Measurements from ENCODE around the gene TCP11L1.
"Not testable (repeated sequence)": the region's sequence is repeated elsewhere in the genome, so short reads cannot be mapped to it uniquely, and the experiment has no call there.

TCP11L1 gene, protein sequence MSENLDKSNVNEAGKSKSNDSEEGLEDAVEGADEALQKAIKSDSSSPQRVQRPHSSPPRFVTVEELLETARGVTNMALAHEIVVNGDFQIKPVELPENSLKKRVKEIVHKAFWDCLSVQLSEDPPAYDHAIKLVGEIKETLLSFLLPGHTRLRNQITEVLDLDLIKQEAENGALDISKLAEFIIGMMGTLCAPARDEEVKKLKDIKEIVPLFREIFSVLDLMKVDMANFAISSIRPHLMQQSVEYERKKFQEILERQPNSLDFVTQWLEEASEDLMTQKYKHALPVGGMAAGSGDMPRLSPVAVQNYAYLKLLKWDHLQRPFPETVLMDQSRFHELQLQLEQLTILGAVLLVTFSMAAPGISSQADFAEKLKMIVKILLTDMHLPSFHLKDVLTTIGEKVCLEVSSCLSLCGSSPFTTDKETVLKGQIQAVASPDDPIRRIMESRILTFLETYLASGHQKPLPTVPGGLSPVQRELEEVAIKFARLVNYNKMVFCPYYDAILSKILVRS

DNA sequence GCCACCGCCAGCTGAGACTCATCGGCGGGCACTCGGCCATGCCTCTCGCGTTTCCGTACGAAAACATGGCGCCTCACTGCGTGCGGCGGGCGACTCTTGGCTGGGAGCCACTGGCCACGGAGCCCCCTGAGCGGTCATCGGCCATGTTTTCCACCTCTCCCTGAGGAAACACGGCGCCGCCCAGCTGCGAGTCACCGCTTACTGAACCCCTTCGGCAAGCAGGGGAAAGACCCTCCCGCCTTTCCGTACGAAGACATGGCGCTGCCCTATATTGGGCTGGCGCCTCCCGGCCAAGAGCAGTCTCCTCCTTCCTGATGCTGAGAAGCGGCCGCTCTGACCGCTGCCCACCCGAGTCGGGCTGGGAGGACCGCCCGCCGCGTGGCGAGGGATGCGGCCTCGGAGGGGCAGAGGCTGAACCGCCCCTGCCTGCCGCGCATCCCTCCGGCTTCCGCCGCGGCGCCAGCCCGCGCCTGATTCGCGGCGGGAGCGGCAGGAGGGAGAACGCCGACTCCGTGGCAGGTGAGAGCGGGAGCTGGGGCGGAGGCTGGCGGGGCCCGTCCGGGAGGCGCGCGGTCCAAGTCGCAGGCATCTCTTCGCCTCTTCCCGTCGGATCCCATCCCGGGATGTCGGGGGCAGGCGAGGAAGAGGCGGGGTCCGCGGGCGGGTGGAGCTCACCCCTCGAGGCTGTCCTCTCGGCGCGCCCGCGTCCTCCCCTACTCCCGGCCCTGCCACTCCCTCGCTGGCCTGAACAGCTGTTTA is at the start of gene TCP11L1:
Gene TCP11L1 (plus strand): TSS at position 299 of the 759 bp plus-strand sequence. CDS start 4,202 bp downstream, outside the sequence.
- DNase-seq: peak; percentile 54

DNA sequence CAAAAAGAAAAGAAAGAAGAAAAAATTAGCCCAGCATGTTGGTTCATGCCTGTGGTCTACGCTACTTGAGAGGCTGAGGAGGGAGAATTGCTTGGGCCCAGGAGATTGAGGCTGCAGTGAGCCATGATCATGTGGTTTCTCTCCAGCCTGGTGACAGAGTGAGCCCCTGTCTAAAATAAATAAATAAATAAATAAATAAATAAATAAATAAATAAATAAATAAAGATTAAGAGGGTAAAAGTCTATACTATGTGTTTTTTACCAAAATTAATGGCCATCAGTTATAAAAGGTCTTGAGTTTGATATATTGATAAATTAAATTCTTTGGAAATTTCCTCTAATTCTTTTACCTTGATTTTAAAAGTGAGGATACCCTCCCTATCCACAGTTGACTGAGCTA is 48.9 kb upstream of the TCP11L1 start:
- no peak for DNase-seq

DNA sequence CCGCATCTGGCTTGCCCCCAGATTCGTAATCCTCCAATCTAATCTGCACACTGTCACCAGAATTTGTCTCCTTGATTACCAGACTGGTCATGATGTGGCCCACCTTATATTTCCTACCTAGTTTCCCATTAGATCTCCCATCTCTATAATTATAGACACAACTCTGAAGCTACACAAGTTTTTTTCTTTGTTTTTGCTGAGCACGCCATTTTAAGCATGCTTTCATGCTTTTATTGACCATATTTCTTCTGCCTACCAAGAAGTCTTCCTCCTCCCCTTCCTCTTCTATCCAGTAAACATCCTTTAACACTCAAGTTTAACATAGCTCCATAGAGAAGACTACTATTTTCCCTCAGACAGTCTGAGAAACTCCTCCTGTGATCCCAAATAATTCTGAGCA is 47.9 kb upstream of the TCP11L1 start:
- no peak for DNase-seq

DNA sequence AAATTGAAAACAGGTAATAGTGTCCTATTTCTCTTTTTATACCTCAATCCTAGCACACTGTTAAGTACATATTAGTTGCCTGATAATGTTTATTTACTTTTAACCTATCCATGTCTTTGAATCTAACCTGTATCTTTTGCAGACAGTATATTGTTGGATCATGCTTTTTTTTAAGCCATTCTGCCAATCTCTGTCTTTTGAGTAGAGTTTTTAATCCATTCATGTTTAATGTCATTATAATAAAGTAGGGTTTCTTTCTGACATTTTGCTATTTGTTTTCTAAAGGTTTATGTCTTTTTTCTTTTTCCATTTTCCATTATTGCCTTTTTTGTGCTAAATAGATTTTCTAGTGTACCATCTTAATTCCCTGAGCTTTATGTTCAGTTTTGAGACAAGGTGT is 47.5 kb upstream of the TCP11L1 start:
- no peak for DNase-seq

DNA sequence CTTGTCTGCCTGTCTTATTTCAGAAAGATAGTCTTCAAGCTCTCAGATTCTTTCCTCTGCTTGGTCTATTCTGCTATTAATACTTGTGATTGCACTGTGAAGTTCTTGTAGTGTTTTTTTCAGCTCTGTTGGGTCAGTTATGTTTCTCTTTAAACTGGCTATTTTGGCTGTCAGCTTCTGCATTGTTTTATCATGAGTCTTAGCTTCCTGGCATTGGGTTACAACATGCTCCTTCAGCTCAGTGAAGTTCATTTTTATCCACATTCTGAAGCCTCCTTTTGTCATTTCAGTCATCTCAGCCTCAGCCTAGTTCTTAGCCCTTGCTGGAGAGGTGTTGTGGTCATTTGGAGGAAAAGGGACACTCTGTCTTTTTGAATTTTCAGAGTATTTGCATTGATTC is 39.2 kb upstream of the TCP11L1 start:
- no peak for DNase-seq

DNA sequence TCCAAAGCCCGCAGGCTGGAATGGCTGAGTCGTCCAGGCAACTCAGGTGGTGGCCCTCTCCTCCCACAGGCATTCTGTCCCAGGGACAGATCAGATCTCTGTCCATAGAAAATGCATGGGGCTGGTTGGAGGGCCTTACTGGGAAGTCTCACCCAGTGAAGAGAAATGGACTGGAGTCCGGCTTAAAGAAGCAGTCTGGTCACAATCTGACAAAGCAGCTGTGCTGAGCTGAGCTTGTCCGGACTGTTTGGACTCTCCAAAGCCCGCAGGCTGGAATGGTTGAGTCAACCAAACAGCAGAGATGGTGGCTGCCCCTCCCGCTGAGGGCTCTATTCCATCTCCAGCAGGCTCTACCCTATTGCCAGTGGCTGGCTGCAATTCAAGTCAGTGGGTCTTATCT is 38.1 kb upstream of the TCP11L1 start:
- no peak for DNase-seq

DNA sequence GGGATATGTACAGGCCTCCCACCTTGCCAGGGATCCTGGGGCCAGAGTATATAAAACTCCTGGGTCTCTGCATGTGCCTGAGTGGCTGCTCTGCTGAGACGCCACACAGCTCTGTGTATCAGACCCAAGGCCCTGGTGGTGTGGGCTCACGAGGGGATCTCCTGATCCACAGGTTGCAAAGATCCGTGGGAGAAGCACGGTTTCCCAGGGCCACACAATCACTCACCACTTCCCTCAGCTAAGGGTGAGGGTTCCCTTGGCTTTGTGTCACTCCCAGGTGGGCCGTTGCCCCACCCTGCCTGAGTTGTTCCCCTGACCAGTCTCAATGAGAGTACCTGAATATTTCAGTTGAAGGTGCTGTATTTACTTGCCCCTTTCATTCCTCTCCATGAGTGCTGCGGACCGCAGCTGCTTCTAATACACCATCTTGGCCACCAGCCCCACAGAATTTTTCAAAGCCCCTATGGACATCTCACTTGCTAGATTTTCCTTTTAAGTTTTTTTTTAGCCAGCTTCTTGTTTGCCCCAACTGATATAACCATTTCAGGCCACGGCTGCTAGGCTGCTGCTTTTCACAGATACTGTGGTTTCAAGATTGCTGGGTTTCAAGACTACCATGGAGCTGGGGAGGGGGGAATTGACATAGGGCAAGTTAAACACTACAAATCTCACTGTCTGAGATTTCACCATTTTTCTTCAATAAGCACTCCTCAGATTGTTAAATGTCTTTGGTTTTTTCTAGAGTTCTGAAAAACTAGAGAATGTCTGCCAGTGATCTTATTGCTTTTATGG is 37.4 kb upstream of the TCP11L1 start:
- no peak for DNase-seq

DNA sequence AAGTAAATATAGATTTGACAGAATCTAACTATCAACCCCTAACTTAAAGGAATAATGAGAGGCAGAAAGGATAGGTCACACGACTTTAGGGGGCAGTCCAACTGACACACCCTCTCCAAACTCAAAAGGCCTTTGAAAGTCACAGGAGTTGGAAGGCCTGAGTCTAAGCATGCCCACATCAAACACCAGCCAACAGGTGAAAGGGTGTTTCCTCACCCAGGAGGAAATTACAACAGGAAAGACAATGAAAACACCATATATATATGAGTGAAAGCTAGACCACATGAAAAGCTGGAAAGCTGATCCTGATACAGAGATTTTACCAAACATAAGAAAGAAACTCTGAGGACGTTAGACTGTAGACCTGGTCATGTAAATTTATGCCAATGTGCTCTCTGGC is 34.2 kb upstream of the TCP11L1 start:
- DNase-seq: no peak

DNA sequence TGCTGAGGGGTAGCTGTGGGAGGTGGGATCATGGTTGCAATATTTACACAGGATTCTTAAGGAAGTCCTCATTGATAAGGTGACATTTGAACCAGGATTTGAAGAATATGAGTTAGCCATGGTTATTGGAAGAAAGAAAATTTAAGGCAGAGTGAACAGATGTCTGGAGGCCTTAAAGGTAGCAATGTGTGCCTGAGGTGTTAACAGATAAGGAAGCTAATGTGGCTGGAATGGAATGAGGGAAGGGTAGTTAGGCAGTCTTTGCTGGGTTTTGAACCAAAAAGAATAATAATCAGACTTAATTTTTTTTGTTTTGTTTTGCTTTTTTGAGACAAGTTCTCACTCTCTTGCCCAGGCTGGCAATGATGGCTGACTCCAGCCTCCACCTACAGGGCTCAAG is 33.4 kb upstream of the TCP11L1 start:
- DNase-seq: no peak

DNA sequence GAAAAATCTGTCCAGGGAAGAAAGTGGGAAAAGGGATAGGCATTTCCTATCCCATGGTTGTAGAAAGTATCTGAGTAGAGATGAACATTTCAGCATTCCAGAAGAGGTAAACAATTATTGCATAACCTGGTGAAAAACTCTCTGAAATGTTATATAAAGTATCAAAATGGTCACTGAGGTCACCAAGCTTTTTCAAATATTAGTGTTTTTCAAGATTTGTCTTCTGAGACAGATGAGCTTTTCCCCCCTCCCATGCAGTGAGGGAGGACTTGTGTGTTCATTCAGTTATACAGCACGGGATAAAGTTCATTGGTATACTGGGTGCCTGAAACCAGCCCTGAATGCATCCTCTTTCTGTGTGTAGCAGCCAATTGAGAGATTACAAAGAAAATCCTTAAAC is 25.6 kb upstream of the TCP11L1 start:
- no peak for DNase-seq

DNA sequence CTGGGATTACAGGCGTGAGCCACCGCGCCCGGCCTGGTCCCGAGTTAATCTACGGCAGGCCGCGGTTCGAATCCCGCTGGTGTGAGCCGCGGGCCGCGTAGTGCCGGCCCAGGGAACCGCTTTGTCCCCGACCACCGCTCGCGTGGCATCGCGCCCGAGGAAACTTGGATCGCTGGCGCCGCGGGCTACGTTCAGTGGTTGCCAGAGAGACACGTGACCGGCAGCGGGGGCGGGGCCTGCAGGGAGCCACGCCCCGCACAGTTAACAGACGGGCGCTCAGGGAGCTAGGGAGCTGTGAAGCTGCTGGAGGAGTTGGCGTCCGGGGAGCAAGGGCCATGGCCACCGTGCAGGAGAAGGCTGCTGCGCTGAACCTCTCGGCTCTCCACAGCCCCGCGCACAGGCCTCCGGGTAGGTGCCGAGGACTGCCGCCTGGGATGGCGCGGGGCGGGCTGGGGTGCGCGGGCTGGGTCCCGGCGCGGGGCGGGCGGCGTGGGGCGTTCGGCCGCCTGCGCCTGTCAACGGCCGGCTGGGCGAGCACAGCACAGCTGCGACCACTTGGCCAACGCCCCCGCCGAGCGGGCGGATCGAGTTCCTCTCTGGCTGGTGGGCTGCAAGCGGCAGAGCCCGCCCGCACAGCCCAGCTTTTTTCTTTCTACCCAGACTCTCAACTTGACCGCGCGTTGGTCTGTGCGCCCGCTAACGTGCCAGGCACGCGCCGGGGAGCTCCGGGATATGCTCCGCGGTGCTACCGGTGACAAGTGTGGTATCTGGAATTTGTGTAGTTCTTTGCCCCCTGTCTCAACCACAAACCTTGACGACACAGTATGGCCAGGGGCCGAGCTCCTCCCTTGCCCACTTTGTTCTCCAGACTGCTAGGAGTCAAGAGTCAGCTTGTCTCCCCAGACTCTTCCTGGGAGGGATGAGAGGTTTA is 23.5 kb upstream of the TCP11L1 start, which contains the start of gene DEPDC7:
Gene DEPDC7 (plus strand): TSS at position 258 of the 931 bp plus-strand sequence. CDS start 78 bp downstream, at position 336.
- DNase-seq: peak; percentile 51

DNA sequence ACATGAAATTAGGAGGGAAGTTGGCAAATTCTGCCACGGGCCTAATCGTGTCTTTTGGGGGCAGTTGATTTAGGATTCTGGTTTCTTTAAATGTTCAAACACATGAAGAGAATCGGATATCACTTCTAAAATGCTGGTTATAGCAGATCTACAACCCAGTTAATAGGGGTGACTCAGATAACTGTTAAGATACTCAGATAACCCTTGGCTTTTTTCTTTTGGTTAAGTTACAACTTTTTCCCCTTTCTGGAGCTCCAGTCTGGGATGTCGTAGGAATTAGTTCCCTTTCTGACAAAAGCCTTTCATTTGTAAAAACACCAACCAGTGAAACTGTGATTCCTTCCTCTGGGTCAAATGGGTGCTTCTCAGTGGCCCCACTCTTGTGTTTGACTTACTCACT is 22.7 kb upstream of the TCP11L1 start:
- DNase-seq: no peak

DNA sequence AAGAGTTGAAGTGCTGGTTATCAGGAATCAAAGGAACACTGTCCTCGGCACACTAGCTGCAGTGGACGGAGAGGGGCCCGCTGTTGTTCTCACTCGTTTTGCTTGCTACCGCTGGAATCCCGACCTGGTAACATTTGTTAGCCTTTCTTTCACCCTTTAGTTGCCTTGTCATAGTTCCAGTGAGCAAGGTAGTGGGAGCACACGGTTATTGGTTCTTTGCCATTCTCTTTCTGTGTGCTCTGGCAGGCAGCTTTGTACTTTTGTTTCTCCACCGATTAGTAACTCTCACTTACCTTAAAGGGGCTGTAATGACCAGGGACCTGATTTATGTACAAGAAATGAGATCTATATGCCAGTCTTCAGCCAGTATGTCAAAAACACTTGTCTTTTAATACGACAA is 21.9 kb upstream of the TCP11L1 start:
- DNase-seq: no peak

DNA sequence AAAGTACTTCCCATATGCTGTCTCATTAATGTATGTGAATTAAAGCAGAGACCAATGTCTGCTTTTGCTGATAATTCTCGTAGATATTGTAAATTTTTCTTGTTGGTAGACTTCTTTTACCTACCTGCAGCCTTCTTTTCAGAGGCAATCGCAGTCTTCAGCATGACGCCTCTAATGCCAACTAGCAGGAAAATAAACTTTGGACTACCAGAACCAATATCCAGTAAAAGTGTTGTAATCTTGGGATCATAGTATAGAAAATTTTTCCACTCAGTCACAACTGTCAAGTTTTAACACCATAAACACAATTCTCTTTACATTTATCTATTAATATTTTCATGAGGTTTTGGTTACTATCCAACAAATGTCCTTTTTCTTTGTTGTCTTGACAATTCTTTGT is 21.4 kb upstream of the TCP11L1 start:
- no peak for DNase-seq

DNA sequence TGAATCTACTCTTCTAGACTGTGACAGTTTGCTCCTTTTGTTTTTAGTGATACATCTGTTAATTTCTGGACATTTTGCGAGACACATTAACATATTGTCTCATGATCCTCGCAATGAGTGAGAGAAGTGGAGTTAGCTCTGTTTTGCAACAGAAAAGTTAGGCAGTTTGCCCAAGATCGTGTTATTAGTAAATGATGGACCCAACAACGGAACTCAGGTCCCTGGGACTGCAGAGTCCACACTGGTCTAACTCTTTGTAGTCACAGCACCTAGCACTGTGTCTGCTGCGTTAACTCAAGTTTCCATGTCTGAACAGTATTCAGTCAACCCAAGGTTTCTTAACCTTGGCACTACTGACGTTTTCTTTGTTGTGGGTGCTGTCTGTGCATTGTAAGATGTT is 20.5 kb upstream of the TCP11L1 start:
- DNase-seq: no peak

DNA sequence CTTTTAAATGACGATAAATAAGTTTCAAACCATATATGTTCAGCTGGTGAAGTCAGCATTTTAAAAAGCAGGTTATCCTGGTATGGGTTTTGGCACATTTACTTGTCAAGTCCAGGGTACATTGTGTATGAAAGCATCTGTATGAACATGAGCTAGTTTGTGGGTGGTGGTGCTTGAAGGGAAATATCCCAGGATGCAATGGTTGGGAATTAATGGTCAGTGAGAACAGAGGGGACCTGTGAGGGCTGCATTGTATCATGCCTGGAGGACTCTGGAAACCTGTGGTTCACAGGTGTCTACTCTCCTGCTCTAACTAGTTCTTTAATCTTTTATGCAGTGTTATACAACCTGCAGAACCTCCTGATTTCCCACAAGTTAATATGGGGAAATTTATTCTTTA is 17.9 kb upstream of the TCP11L1 start:
- no peak for DNase-seq

DNA sequence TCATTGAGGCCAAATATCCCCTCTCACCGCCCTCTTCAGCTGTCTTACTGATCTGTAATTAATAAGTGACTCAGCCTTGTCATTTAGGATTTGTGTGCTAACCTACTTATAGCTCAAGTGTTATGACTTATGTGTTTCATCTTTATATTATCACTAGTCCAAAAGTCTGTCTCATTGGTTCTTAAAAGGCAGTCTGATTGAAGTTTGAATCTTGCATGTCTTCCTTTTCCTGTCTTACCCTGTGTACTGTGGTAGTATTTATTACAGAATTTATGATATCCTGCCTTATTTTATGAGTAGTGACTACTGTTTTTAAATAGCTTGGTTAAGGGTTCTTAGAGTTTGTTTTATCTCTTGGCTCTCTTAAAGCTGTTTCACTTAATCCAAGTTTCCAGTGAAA is 17.4 kb upstream of the TCP11L1 start:
- DNase-seq: no peak

DNA sequence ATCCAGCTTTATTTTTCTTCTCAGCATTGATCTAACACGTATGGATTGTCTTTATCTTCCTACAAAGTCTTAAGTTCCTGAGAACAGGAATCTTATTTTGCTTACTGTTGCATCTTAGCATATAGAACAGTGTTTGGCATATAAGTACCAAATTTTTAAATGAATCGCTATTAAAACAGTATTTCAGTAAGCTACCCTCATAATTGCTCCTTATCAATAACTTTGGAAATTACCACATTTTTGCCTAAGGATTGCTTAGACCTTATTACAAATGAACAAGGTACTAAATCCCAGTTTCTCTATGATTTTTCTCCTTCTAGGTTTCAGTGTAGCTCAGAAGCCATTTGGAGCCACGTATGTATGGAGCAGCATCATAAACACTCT is 14.0 kb upstream of the TCP11L1 start:
- DNase-seq: no peak

DNA sequence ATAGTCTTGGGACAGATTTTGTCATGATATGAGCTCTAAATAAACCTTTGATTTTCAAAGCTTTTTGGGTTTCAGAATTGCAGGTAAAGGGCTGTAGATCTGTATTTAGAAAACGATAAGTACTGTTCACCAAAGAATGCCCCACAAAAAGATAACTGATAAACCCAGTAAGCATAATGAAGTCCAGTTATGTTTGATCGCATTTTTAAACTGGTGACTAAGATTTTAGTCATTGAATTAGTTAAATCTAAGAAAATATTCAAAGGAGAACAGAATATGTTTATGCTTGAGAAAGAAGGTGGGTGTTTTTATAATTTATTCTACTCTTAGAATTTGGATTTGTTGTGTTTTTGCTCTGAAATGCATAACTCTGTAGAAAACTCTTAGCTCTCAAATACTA is 12.1 kb upstream of the TCP11L1 start:
- DNase-seq: no peak

DNA sequence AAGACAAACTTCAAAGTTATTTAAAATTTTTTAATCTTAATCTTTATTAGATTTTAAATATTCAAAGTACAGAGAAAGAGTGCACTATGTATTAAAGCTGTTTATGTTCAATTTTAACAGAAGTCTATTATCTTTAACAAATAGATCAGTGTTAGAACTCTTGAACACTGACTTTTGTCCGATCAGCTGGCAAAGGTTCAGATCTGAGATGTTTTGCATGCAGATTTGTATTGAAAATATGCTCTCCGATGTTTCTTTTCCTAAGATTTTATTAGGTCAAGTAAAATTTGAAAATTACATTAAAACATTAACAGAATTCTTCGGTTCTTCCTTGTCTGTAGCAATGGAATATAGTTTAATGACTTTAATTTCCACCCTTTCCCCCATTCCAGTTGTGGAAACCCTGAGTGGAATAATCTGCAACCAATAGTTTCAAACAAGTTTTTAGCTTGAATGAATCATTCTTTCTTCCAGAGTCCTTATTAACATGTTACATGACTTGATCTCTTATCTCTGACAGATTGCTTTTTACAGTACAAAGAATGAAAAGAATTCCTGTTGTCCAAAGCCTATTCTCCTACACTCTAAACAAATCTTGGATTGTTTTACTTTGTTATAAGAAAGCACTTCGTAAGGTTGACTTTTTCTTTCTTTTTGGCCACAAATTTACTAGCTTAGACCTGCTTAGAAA is 11.4 kb upstream of the TCP11L1 start:
- no peak for DNase-seq

DNA sequence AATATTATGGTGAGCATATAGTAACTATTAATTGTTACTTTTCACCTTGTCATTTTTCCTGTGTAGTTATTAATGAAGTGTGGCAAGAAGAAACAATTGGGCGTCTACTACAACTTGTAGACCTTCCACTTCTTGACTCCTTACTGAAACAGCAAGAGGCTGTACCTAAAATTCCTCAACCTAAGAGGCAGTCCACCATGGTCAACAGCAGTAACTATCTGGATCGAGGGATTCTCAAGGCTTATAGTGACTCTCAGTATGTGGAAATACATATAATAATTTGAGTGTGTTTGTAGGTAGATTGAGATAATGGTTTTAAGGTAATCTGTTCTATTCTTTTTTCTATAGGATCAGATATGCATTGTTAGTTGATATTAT is 10.8 kb upstream of the TCP11L1 start:
- DNase-seq: no peak

DNA sequence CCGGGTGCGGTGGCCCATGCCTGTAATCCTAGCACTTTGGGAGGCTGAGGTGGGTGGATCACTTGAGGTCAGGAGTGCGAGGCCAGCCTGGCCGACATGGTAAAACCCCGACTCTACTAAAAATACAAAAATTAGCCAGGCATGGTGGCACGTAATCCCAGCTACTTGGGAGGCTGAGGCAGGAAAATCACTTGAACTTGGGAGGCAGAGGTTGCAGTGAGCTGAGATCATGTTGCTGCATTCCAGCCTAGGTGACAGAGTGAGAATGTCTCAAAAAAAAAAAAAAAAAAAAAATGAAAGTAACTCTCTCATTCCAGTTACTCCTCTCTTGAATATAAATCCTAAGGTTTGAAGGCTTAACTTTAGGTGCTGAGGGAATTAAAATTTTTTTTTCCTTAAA is 10.2 kb upstream of the TCP11L1 start:
- not testable (repeated sequence) for DNase-seq
